SK-N-SH (cell line): ENCODE measurements around the gene LARGE1.

ENCODE experiments used
- CTCF ChIP-seq: fragments of 200-600 bp; sonication (generic); IDR thresholded peaks from 2 replicates; pipeline ENCODE4 v1.6.1; 2017; ENCODE audit warnings: antibody characterized with exemption, mild to moderate bottlenecking, moderate library complexity
- FOXM1 ChIP-seq: IDR thresholded peaks from 2 replicates; pipeline ENCODE4 v1.4.0; 2012; ENCODE audit warnings: low read depth, mild to moderate bottlenecking
- POLR2AphosphoS5 ChIP-seq: IDR thresholded peaks from 2 replicates; pipeline ENCODE4 v1.6.1; 2012; ENCODE audit warnings: low read depth, low read length
- SIN3A ChIP-seq: IDR thresholded peaks from 2 replicates; pipeline ENCODE4 v1.6.1; 2012; ENCODE audit warnings: low read depth, mild to moderate bottlenecking, low read length, moderate library complexity, borderline replicate concordance
- YY1 ChIP-seq: IDR thresholded peaks from 2 replicates; pipeline ENCODE4 v1.4.0; 2012; ENCODE audit warnings: low read depth, mild to moderate bottlenecking

DNA sequence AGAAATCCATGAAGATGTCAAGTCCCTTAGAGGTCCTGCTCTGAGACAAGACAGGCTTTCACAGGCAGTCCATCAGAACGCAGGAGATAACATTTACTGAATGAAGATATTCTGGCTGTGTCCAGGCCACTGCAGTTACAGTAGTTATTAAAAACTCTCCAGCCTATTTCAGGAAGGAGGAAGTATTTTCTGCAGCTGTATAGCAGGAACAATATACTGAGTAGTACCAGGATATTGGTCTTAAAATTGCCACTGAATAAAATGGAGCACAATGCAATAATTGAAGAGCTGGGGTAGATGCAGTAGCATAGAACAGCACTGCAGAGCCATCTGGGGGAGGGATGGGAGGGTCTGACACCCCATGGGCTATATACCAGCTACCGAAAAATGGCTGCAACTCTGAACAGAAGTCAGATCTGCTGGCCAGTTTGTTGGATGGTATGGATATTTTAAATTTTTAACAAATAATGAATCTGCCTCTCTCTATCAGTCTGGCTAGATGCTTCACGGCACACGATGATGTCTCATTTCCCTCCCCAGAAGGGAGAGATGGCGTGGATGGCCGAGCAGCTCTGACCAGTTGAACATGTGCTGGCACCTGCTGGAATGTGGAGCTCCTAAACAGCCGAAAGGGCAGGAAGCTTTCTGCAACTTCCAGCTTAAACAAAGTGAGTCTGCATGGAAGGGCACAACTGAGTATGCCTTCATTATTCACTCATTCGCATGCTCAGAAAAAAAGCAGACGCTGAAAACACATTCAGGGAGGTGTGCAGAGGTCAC is 520.0 kb downstream of the LARGE1 start:
- TF ChIP-seq POLR2AphosphoS5 (no peak), FOXM1 (no peak), YY1 (no peak), CTCF (no peak), SIN3A (no peak)
